Measurements from ENCODE around the gene NMD3. TPM values are rescaled to one million over a fixed set of nuclear protein-coding genes. Genes with fewer than 3 reads are reported as not detected.

NMD3 gene
- total and polyA plus RNA-seq, 8 donors = 21.3 to 151 (median 44.1) TPM

DNA sequence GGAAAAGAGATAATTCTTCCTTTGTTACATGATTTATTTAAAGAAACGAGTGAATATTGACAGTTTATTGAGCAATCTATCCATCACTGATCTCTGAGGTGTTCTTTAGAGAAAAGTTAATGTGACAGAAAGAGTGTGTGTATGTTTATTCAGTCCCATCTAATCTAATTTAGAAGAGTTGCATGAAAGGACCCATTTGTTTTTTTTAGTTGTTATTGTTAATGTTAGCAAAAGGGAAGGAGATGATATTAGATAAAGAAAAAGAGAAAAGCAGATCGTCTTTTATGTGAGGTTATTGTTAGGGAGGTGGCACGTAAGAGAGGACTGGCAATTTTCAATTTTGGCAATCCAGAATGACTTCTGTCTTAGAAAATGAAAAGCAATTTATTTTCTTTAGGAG, 46.5 kb downstream of the NMD3 start:
- TF ChIP-seq EP300 (IDR thresholded peaks at IDR 0.05) = no peak
- TF ChIP-seq POLR2AphosphoS5 (IDR thresholded peaks at IDR 0.05) = no peak
- H3K9me3 ChIP-seq = no peaks in the 10 kb centered on the region
- peaks cover 0 to 32% (median 16%) of the 10 kb centered on the region in 4 donors for H3K36me3 ChIP-seq
- H3K27me3 ChIP-seq = no peaks in the 10 kb centered on the region
- H3K27ac ChIP-seq = no peak overlapping the region
- no peak for DNase-seq
- H3K4me3 ChIP-seq = no peak overlapping the region
- intact Hi-C loops (cut with DNase I; ENCODE audit: low total_unique reads) = no loop called here
- 65 to 72% (median 69%) methylated on average over 3 of the region's 3 CpGs for WGBS, 5 donors
- H3K4me1 ChIP-seq = peaks cover 0 to 13% (median 6%) of the 10 kb centered on the region in 4 donors

DNA sequence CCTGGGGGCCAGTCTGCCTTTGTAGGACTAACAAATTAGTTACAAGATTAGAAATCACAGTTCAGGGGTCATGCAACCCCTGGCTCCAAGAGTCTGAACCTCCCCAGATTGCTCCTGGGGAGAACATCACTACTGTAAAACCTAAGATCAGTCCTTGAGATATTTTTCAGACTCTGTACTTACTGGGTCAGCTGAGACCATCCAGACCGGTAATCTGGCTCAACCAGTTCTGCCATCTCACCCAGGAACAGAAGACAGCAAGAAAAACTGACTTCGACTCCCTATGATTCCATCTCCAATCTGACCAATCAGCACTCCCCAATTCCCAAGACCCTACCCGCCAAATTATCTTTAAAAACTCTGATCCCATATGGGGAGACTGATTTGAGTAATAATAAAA, 47.5 kb downstream of the NMD3 start:
- no peaks in the 10 kb centered on the region for H3K9me3 ChIP-seq
- no peaks in the 10 kb centered on the region for H3K27me3 ChIP-seq
- DNase-seq = peak in 1 of 2 donors; percentile 38
- WGBS, 5 donors = 51 to 78% (median 59%) methylated on average over 3 of the region's 3 CpGs
- H3K36me3 ChIP-seq = peaks cover 0 to 32% (median 16%) of the 10 kb centered on the region in 4 donors
- H3K4me1 ChIP-seq = peaks cover 0 to 13% (median 6%) of the 10 kb centered on the region in 4 donors
- no peak overlapping the region for H3K27ac ChIP-seq
- no peak overlapping the region for H3K4me3 ChIP-seq
- TF ChIP-seq EP300 (IDR thresholded peaks at IDR 0.05) (no peak), POLR2A (IDR thresholded peaks at IDR 0.05) (no peak), POLR2AphosphoS5 (IDR thresholded peaks at IDR 0.05) (no peak)
- TF ChIP-seq, protein P1, sequence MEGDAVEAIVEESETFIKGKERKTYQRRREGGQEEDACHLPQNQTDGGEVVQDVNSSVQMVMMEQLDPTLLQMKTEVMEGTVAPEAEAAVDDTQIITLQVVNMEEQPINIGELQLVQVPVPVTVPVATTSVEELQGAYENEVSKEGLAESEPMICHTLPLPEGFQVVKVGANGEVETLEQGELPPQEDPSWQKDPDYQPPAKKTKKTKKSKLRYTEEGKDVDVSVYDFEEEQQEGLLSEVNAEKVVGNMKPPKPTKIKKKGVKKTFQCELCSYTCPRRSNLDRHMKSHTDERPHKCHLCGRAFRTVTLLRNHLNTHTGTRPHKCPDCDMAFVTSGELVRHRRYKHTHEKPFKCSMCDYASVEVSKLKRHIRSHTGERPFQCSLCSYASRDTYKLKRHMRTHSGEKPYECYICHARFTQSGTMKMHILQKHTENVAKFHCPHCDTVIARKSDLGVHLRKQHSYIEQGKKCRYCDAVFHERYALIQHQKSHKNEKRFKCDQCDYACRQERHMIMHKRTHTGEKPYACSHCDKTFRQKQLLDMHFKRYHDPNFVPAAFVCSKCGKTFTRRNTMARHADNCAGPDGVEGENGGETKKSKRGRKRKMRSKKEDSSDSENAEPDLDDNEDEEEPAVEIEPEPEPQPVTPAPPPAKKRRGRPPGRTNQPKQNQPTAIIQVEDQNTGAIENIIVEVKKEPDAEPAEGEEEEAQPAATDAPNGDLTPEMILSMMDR (IDR thresholded peaks at IDR 0.05) = no peak
- intact Hi-C loops (cut with DNase I; ENCODE audit: low total_unique reads) = no loop called here

DNA sequence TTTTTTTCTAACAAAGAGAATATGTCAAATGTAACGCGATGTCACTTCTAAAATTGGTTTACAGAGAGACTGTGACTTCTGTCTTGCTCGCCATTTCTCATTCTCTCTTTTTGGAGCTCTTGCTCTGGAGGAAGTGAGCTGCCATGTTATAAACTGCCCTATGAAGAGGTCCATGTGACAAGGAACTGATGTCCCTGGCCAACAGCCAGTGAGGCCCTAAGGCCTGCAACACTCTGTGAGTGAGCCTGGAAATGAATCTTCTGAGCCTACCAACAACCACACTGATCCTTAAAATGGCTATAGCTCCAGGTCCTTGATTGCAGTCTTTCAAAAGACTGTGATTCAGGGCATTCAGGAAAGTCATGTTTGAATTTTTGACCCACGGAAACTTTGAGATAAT, 49.9 kb downstream of the NMD3 start:
- DNase-seq = no peak
- H3K27me3 ChIP-seq = no peaks in the 10 kb centered on the region
- intact Hi-C loops (cut with DNase I; ENCODE audit: low total_unique reads) = no loop called here
- peaks cover 0 to 28% (median 13%) of the 10 kb centered on the region in 4 donors for H3K36me3 ChIP-seq
- no peak overlapping the region for H3K4me3 ChIP-seq
- 84 to 87% (median 86%) methylated on average over 4 of the region's 4 CpGs for WGBS, 5 donors
- TF ChIP-seq, protein P1 (IDR thresholded peaks at IDR 0.05) = no peak
- TF ChIP-seq POLR2A (IDR thresholded peaks at IDR 0.05) = no peak
- TF ChIP-seq POLR2AphosphoS5 (IDR thresholded peaks at IDR 0.05) = no peak
- TF ChIP-seq EP300 (IDR thresholded peaks at IDR 0.05) = no peak
- H3K27ac ChIP-seq = no peak overlapping the region
- no peaks in the 10 kb centered on the region for H3K9me3 ChIP-seq
- H3K4me1 ChIP-seq = peaks cover 0 to 14% (median 5%) of the 10 kb centered on the region in 4 donors

DNA sequence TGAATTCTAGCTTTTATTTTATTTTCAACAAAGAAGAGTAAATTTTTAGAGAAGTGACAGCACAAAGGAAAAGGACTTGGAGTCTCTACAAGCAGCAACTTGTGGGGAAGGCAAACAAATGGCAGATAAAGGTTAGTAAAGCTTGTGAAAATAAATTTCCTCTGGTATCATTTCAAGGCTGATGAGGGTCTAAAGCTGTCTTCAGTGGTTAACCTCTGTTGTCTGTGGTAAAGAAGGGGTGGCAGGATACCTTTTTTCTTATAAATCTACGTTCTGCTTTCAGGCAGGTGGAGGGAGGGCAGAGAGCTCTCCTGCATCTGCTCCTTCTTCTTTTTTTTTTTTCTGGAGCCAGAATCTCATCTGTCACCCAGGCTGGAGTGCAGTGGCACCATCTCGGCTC, 50.5 kb downstream of the NMD3 start:
- DNase-seq = no peak
- Histone ChIP-seq H3K27me3 (no peaks in the 10 kb centered on the region), H3K9me3 (no peaks in the 10 kb centered on the region), H3K27ac (no peak overlapping the region), H3K4me1 (peaks cover 0 to 14% (median 2%) of the 10 kb centered on the region in 4 donors), H3K4me3 (no peak overlapping the region), H3K36me3 (peaks cover 0 to 35% (median 14%) of the 10 kb centered on the region in 4 donors)
- TF ChIP-seq, protein P1 (IDR thresholded peaks at IDR 0.05) = no peak
- TF ChIP-seq POLR2A (IDR thresholded peaks at IDR 0.05) (no peak), EP300 (IDR thresholded peaks at IDR 0.05) (no peak), POLR2AphosphoS5 (IDR thresholded peaks at IDR 0.05) (no peak)
- intact Hi-C loops (cut with DNase I; ENCODE audit: low total_unique reads) = no loop called here
- WGBS, 5 donors = 76 to 89% (median 83%) methylated on average over 2 of the region's 2 CpGs

DNA sequence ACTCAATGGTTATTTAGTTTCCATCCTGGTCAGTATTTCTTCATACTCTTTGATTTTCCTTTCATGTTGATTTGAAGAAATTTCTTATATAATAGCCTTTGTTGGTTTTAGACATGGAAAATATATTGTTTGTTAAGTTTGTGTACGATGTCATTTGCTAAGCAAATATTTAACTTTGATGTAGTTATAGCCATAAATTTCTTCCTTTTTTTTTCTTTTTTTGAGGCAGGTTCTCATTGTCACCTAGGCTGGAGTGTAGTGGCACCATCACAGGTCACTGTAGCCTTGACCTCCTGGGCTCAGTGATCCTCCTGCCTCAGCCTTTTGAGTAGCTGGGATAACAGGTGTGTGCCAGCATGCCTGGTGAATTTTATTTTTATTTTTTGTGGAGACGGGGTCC, 51.4 kb downstream of the NMD3 start:
- H3K27me3 ChIP-seq = no peaks in the 10 kb centered on the region
- no peak overlapping the region for H3K27ac ChIP-seq
- peaks cover 0 to 8% (median 0%) of the 10 kb centered on the region in 4 donors for H3K4me1 ChIP-seq
- DNase-seq = no peak
- H3K36me3 ChIP-seq = peaks cover 0 to 37% (median 14%) of the 10 kb centered on the region in 4 donors
- H3K4me3 ChIP-seq = no peak overlapping the region
- H3K9me3 ChIP-seq = peaks cover 0 to 4% (median under 1%) of the 10 kb centered on the region in 4 donors
- intact Hi-C loops (cut with DNase I; ENCODE audit: low total_unique reads) = no loop called here
- TF ChIP-seq POLR2A (IDR thresholded peaks at IDR 0.05) (no peak), POLR2AphosphoS5 (IDR thresholded peaks at IDR 0.05) (no peak), EP300 (IDR thresholded peaks at IDR 0.05) (no peak)
- TF ChIP-seq, protein P1 (IDR thresholded peaks at IDR 0.05) = no peak
- 69 to 78% (median 73%) methylated on average over 2 of the region's 2 CpGs for WGBS, 5 donors

Measured in stomach (tissue), 9 donors.